Endothelial cell of umbilical vein (primary cell): ENCODE results near the gene NFYA. TPM values are rescaled to one million over a fixed set of nuclear protein-coding genes. Genes with fewer than 3 reads are reported as not detected.

Experiments
- BruUV-seq: library from RNA; stranded (reverse); fragments of 400-500 nt; replicated peaks from 2 replicates; lab custom pipeline; 2021; lab: Mats Ljungman, UMichigan
- CTCF ChIA-PET: fragments of 300-600, 350-600 bp; sonication (Branson Sonifier 250); formaldehyde crosslinking; loops from one replicate; lab custom pipeline; 2021; ENCODE audit warnings: antibody characterized with exemption, inconsistent platforms; lab: Charles Lee
- POLR2A ChIA-PET: fragments of 300-600, 350-600 bp; sonication (Branson Sonifier 250); formaldehyde crosslinking; loops from one replicate; lab custom pipeline; 2021; ENCODE audit warnings: antibody characterized with exemption, inconsistent platforms; lab: Charles Lee
- DNase-seq: peaks from one replicate; pipeline ENCODE4 v3.0.0-alpha.2; 2011; ENCODE audit warnings: low read depth, low spot score
- FAIRE-seq: peaks from 2 replicates; lab custom pipeline; 2011; peaks lifted over from hg19 to GRCh38; lab: Jason Lieb, UNC
- H2AFZ ChIP-seq: 2 replicates; pipeline ENCODE4 v1.6.0; 2012; ENCODE audit warnings: low read depth, low read length, control low read depth, inconsistent platforms
- H3K27ac ChIP-seq: 2 replicates; pipeline ENCODE4 v1.5.1; 2011; ENCODE audit warnings: low read depth, mild to moderate bottlenecking, control low read depth, low read length, moderate library complexity; ENCODE audit not compliant: insufficient read depth
- H3K27me3 ChIP-seq, 2 experiments: 2 replicates each; pipeline versions ENCODE4 v1.6.0 to v1.6.1; 2011; ENCODE audit warnings: low read length in 2 of 2, mixed read lengths in 1 of 2; ENCODE audit not compliant: control insufficient read depth in 2 of 2, insufficient read depth in 2 of 2
- H3K36me3 ChIP-seq, 2 experiments: 2 replicates in 1 of 2; 3 replicates in 1 of 2; pipeline ENCODE4 v1.5.1; 2011; ENCODE audit warnings: low read length in 2 of 2, mild to moderate bottlenecking in 1 of 2, moderate library complexity in 1 of 2; ENCODE audit not compliant: control insufficient read depth in 2 of 2, insufficient read depth in 2 of 2; ENCODE audit errors: extremely low read depth in 1 of 2
- H3K4me1 ChIP-seq: 3 replicates; pipeline ENCODE4 v1.5.1; 2011; ENCODE audit warnings: mild to moderate bottlenecking, low read length; ENCODE audit not compliant: control insufficient read depth, insufficient read depth; ENCODE audit errors: extremely low read depth
- H3K4me2 ChIP-seq: 2 replicates; pipeline ENCODE4 v1.6.1; 2011; ENCODE audit warnings: low read length, control low read depth, mixed read lengths; ENCODE audit not compliant: insufficient read depth
- H3K4me3 ChIP-seq, 3 experiments: fragments of 200-600 bp in 1 of 3; sonication (generic), shearing (Covaris generic) in 1 of 3; replicated peaks in 1 of 3; 2 replicates each; pipeline ENCODE4 v1.5.1; 2011 to 2016; ENCODE audit warnings: control low read depth in 3 of 3, low read length in 3 of 3, mild to moderate bottlenecking in 2 of 3, inconsistent platforms in 1 of 3, low read depth in 1 of 3, moderate library complexity in 1 of 3; ENCODE audit not compliant: insufficient read depth in 1 of 3
- H3K79me2 ChIP-seq: 2 replicates; pipeline ENCODE4 v1.6.0; 2012; ENCODE audit warnings: low read length, inconsistent platforms; ENCODE audit not compliant: control insufficient read depth, insufficient read depth
- H3K9ac ChIP-seq: replicated peaks from 2 replicates; pipeline ENCODE3; 2011; ENCODE audit warnings: low read length, control low read depth; ENCODE audit not compliant: insufficient read depth; ENCODE audit errors: extremely low read depth
- H3K9me1 ChIP-seq: replicated peaks from 3 replicates; pipeline ENCODE4 v1.6.0; 2011; ENCODE audit warnings: mild to moderate bottlenecking, low read length; ENCODE audit not compliant: control insufficient read depth, insufficient read depth; ENCODE audit errors: extremely low read depth
- H3K9me3 ChIP-seq: replicated peaks from 2 replicates; pipeline ENCODE4 v1.5.1; 2012; ENCODE audit warnings: low read length, inconsistent platforms; ENCODE audit not compliant: control insufficient read depth, insufficient read depth
- H4K20me1 ChIP-seq: replicated peaks from 2 replicates; pipeline ENCODE3; 2011; ENCODE audit warnings: mild to moderate bottlenecking, low read length; ENCODE audit not compliant: control insufficient read depth, insufficient read depth; ENCODE audit errors: extremely low read depth
- CTCF ChIP-seq, 2 donors: IDR thresholded peaks; 1 replicate in 1 of 2; 2 replicates in 1 of 2; pipeline ENCODE4 v1.5.1; 2011; ENCODE audit warnings: low read length in 2 of 2, mild to moderate bottlenecking in 2 of 2, moderate library complexity in 2 of 2, control low read depth in 1 of 2, inconsistent platforms in 1 of 2, low read depth in 1 of 2; ENCODE audit not compliant: insufficient read depth in 1 of 2; ENCODE audit errors: extremely low read depth in 1 of 2
- EZH2 ChIP-seq: IDR thresholded peaks from 2 replicates; pipeline ENCODE4 v1.6.1; 2012; ENCODE audit warnings: borderline replicate concordance, low read depth, mild to moderate bottlenecking, moderate library complexity, low read length, inconsistent platforms; ENCODE audit not compliant: severe bottlenecking
- FOS ChIP-seq: IDR thresholded peaks from 2 replicates; pipeline ENCODE4 v1.6.1; 2011; ENCODE audit warnings: mild to moderate bottlenecking, low read length, moderate library complexity, borderline replicate concordance; ENCODE audit not compliant: insufficient read depth
- GATA2 ChIP-seq: IDR thresholded peaks from 2 replicates; pipeline ENCODE4 v1.7.0; 2011; ENCODE audit warnings: low read depth, mild to moderate bottlenecking, moderate library complexity, mixed read lengths, low read length; ENCODE audit not compliant: insufficient read length, insufficient read depth
- JUN ChIP-seq: IDR thresholded peaks from 2 replicates; pipeline ENCODE4 v1.6.1; 2011; ENCODE audit warnings: borderline replicate concordance, low read depth; ENCODE audit not compliant: insufficient read length, insufficient read depth
- MAX ChIP-seq: IDR thresholded peaks from 2 replicates; pipeline ENCODE4 v1.6.1; 2011; ENCODE audit not compliant: insufficient read depth, insufficient read length
- MYC ChIP-seq: IDR thresholded peaks from one replicate; pipeline ENCODE4 v1.6.1; 2011; ENCODE audit warnings: mild to moderate bottlenecking, low read depth, low read length
- POLR2A ChIP-seq: IDR thresholded peaks from 2 replicates; pipeline ENCODE4 v1.6.1; 2012; ENCODE audit warnings: low read depth, mild to moderate bottlenecking, control low read depth, low read length
- POLR2AphosphoS5 ChIP-seq: IDR thresholded peaks from 2 replicates; pipeline ENCODE4 v1.6.1; 2012; ENCODE audit warnings: low read depth, mild to moderate bottlenecking, control low read depth, low read length, moderate library complexity; ENCODE audit not compliant: insufficient read depth
- dilution Hi-C: fragments of 300-500 bp; cut with MboI; formaldehyde crosslinking; loops from one replicate; pipeline ENCODE4 v1.15.0; 2019; ENCODE audit warnings: low sequenced_read_pairs; ENCODE audit not compliant: extremely low pct_ligation_motif_present
- intact Hi-C: fragments of 100-400 bp; cut with micrococcal nuclease; formaldehyde crosslinking; loops from one replicate; pipeline ENCODE4 v1.10.0; 2022
- polyA plus RNA-seq, 4 experiments: library from polyadenylated mRNA; depleted of rRNA in 3 of 4; stranded (reverse) in 3 of 4; unstranded in 1 of 4; fragments of >200 nt; gene quantifications; 2 replicates each; pipeline versions ENCODE4 v1.2.1 to v1.2.3, GENCODE V29; 2011 to 2012; ENCODE audit warnings: missing spikeins in 1 of 4
- total RNA-seq: library from RNA; stranded (reverse); gene quantifications from 2 replicates; pipeline ENCODE4 v1.2.3, GENCODE V29; 2021

Gene NFYA
- total and polyA plus RNA-seq, 2 donors (not counting 3 experiments of a cell fraction or from before 2014, with no cell fraction given) = 13.1 to 29.0 TPM

GRCh38 chr6:41073968-41074691, 1.4 kb downstream of the NFYA start:
- TF ChIP-seq FOS (no peak), MAX (no peak), POLR2AphosphoS5 (no peak), MYC (no peak), GATA2 (no peak), CTCF (IDR thresholded peaks at IDR 0.05; ENCODE audit: extremely low read depth in 1 of 2, insufficient read depth in 1 of 2, low read depth in 1 of 2, low read length in 2 of 2) (no peak), POLR2A (no peak), JUN (no peak), EZH2 (no peak)

More at GRCh38 chr6:41073968-41074691, 1.4 kb downstream of the NFYA start:
- intact Hi-C loops (loop anchor here (1.0 to 5.0 kb wide), 3 partner anchors 23 to 243 kb away; no protein-coding TSS in a partner anchor), dilution Hi-C loops (no loop called here)
- peak; percentile 37 for DNase-seq
- H3K36me3 ChIP-seq = peaks cover 4% of the 10 kb centered on the region in 2 experiments
- H2AFZ ChIP-seq = peak overlapping the region; percentile 33
- H3K79me2 ChIP-seq = peaks cover 57% of the 10 kb centered on the region
- H3K9me3 ChIP-seq = no peaks in the 10 kb centered on the region
- H3K4me1 ChIP-seq = peaks cover 21% of the 10 kb centered on the region
- peak overlapping the region; percentile 96 for H3K9ac ChIP-seq
- BruUV-seq = TSS peak; percentile 54
- ChIA-PET CTCF (interaction anchor here (1.2 to 2.8 kb wide), 2 partner anchors 19 to 24 kb away, joined by 6 to 12 read pairs; no protein-coding TSS in a partner anchor), POLR2A (interaction anchor here (0.6 kb wide), 1 partner anchor 18 kb away, joined by 3 read pairs; no protein-coding TSS in a partner anchor)
- peaks cover 3% of the 10 kb centered on the region for H4K20me1 ChIP-seq
- peak overlapping the region; percentile 73 to 88 (median 82) for H3K4me3 ChIP-seq
- no peaks in the 10 kb centered on the region for H3K9me1 ChIP-seq
- H3K27ac ChIP-seq = peak overlapping the region; percentile 96
- H3K27me3 ChIP-seq = no peaks in the 10 kb centered on the region
- peak overlapping the region; percentile 94 for H3K4me2 ChIP-seq
- no peak for FAIRE-seq
